ENCODE results near the gene APBB1IP. TPM values are rescaled to one million over a fixed set of nuclear protein-coding genes. Genes with fewer than 3 reads are reported as not detected.
"Not testable (repeated sequence)": the region's sequence is repeated elsewhere in the genome, so short reads cannot be mapped to it uniquely, and the experiment has no call there.

The APBB1IP gene
- total and polyA plus RNA-seq, 12 donors: 0.60 to 16.1 (median 7.8) TPM

DNA sequence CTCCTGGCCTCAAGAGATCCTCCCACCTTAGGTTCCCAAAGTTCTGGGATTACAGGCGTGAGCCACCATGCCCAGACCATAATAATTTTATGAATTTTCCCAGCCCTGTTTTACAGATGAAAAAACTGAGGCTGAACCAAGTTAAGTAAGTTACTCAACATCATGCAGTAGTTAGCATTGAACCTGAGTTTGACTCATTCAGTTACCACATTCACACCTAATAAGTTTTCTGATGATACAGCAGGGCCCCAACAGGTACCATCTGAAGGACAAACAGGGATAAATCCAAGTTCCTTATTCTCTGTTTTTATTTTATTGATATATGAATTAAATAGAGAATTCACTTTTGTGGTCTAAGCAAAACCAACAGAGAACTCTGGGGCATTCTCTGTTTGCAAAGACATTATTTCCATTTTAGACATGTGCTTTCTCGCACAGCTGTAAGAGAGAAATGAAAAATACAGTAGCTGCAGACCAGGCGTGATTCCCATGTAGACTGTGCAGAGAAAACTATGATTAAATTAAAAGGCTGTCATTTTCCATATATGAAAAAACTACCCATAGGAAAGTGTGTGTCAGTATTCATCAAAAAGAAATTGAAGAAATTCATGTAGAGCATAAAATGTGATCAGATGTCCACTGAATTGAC is 26.6 kb downstream of the APBB1IP start:
- intact Hi-C loops (cut with DNase I): no loop called here
- H3K9me3 ChIP-seq (replicated peaks in 1 of 3): no peaks in the 10 kb centered on the region
- DNase-seq: no peak
- no peak overlapping the region for H3K27ac ChIP-seq
- no peaks in the 10 kb centered on the region for H3K27me3 ChIP-seq
- no peak for TF ChIP-seq POLR2A (IDR thresholded peaks at IDR 0.05)
- TF ChIP-seq, protein P1, sequence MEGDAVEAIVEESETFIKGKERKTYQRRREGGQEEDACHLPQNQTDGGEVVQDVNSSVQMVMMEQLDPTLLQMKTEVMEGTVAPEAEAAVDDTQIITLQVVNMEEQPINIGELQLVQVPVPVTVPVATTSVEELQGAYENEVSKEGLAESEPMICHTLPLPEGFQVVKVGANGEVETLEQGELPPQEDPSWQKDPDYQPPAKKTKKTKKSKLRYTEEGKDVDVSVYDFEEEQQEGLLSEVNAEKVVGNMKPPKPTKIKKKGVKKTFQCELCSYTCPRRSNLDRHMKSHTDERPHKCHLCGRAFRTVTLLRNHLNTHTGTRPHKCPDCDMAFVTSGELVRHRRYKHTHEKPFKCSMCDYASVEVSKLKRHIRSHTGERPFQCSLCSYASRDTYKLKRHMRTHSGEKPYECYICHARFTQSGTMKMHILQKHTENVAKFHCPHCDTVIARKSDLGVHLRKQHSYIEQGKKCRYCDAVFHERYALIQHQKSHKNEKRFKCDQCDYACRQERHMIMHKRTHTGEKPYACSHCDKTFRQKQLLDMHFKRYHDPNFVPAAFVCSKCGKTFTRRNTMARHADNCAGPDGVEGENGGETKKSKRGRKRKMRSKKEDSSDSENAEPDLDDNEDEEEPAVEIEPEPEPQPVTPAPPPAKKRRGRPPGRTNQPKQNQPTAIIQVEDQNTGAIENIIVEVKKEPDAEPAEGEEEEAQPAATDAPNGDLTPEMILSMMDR (IDR thresholded peaks at IDR 0.05): no peak
- no peak overlapping the region for H3K4me3 ChIP-seq
- H3K4me1 ChIP-seq (replicated peaks in 1 of 2): no peaks in the 10 kb centered on the region
- WGBS, 4 donors: 75 to 78% (median 76%) methylated on average over 3 of the region's 3 CpGs
- no peaks in the 10 kb centered on the region for H3K36me3 ChIP-seq (replicated peaks in 1 of 2)

DNA sequence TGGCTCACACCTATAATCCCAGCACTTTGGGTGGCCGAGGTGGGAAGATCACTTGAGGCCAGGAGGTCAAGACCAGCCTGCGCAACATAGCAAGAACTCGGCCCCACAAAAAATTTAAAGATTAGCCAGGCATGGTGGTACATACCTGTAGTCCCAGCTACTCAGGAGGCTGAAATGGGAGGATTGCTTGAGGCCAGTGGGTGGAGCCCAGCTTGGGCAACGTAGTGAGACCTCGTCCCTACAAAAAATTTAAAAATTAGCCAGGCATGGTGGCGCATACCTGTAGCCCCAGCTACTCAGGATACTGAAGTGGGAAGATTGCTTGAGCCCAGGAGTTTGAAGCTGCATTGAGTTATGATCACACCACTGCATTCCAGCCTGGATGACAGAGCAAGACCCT is 28.4 kb downstream of the APBB1IP start:
- intact Hi-C loops (cut with DNase I): not testable (repeated sequence)
- 86 to 90% (median 88%) methylated on average over 6 of the region's 6 CpGs for WGBS, 4 donors

DNA sequence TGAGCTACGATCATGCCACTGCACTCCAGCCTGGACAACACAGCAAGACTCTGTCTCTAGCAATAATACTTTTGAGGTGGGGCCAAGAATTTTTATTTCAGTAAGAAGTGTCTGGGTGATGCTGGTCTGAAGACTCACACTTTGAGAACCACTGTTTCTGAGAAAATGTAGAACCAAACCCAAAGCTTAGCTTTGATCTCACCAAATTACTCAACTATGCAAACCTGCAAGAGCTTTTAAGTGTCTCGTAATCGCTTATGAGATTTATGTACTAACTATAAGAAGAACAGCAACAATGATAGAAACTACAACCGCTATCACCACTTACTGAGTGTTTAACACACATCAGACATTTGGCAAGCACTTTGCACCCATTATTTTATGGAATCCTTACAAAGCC is 29.5 kb downstream of the APBB1IP start:
- intact Hi-C loops (cut with DNase I): no loop called here
- Histone ChIP-seq H3K36me3 (replicated peaks in 1 of 2) (no peaks in the 10 kb centered on the region), H3K9me3 (replicated peaks in 1 of 3) (no peaks in the 10 kb centered on the region), H3K4me1 (replicated peaks in 1 of 2) (no peaks in the 10 kb centered on the region), H3K4me3 (no peak overlapping the region), H3K27me3 (no peaks in the 10 kb centered on the region), H3K27ac (no peak overlapping the region)
- TF ChIP-seq, protein P1 (IDR thresholded peaks at IDR 0.05): no peak
- no peak for TF ChIP-seq POLR2A (IDR thresholded peaks at IDR 0.05)
- no peak for DNase-seq
- WGBS, 4 donors: 78 to 86% (median 82%) methylated on average over 4 of the region's 4 CpGs

More for the DNA sequence above, 28.4 kb downstream of the APBB1IP start:
- not testable (repeated sequence) for H3K27me3 ChIP-seq; H3K27ac ChIP-seq; H3K36me3 ChIP-seq (replicated peaks in 1 of 2); H3K9me3 ChIP-seq (replicated peaks in 1 of 3); DNase-seq; H3K4me3 ChIP-seq; H3K4me1 ChIP-seq (replicated peaks in 1 of 2)

DNA sequence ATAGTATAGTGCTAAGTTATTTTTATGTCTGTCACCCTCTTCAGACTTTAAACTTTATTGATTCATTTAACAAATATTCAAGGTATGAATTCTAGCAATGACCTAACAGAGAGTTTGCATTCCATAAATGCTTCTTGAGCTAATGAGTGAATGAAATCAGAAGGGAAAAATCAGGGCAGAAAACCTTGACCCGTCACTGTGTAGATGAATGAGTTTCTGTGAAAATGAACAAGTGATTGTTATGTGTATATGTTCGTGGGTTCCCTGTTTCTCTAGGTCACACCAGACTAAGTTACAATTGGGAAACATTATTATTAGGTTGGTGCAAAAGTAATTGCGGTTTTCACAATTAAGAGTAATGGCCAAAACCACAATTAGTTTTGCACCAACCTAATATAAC is 30.1 kb downstream of the APBB1IP start:
- no peak for DNase-seq
- intact Hi-C loops (cut with DNase I): no loop called here
- TF ChIP-seq POLR2A (IDR thresholded peaks at IDR 0.05): no peak
- TF ChIP-seq, protein P1 (IDR thresholded peaks at IDR 0.05): no peak
- Histone ChIP-seq H3K4me3 (no peak overlapping the region), H3K36me3 (replicated peaks in 1 of 2) (no peaks in the 10 kb centered on the region), H3K27me3 (no peaks in the 10 kb centered on the region), H3K9me3 (replicated peaks in 1 of 3) (no peaks in the 10 kb centered on the region), H3K27ac (no peak overlapping the region), H3K4me1 (replicated peaks in 1 of 2) (no peaks in the 10 kb centered on the region)
- WGBS, 4 donors: 43 to 54% (median 47%) methylated on average over 3 of the region's 3 CpGs

DNA sequence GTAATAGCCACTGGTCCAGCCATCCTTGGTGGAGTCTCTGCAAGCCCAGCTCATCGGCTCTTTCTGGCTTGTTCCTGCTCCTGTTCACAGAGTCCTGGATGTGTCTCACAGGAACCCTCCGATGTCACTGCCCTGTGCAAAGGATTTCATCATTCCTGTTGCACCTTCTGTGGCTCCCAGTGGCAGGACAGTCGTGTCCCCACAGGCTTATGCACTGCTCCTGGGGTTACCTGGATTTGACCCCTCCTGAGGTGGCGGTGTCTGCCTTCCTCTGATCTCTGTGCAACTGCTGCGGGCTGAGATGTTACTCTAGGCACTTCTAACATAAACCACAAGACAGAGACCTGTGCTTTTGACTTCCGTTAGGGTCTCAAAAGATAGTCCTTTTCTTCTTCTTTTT is 30.6 kb downstream of the APBB1IP start:
- H3K27me3 ChIP-seq: no peaks in the 10 kb centered on the region
- no peak overlapping the region for H3K27ac ChIP-seq
- H3K36me3 ChIP-seq (replicated peaks in 1 of 2): no peaks in the 10 kb centered on the region
- 72 to 83% (median 75%) methylated on average over 5 to 6 of the region's 6 CpGs for WGBS, 4 donors
- no peaks in the 10 kb centered on the region for H3K9me3 ChIP-seq (replicated peaks in 1 of 3)
- intact Hi-C loops (cut with DNase I): no loop called here
- no peak for DNase-seq
- TF ChIP-seq, protein P1 (IDR thresholded peaks at IDR 0.05): no peak
- H3K4me3 ChIP-seq: no peak overlapping the region
- H3K4me1 ChIP-seq (replicated peaks in 1 of 2): no peaks in the 10 kb centered on the region
